HuH-7.5 (cell line): ENCODE results near the gene ADK.

Experiments used
- DNase-seq: peaks from one replicate; pipeline ENCODE4 v3.0.0; 2011; ENCODE audit warnings: low spot score

Gene ADK

DNA sequence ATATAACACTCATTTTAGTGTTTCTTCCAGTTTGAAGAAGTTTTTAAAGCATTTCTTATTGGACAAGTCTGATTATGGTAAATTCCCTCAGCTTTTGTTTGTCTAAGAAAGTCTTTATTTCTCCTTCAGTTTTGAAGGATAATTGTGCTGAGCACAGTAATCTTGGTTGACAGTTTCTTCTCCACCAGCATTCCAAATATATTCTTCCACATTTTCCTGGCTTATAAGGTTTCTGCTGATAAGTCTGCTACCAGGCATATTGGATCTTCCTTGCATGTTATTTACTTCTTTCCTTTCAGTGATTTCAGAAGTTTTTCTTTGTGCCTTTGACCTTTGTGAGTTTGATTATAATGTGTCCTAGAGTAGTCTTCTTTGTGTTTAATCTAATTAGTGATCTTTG lies 210.7 kb downstream of the ADK start:
- no peak for DNase-seq

- DNase-seq: no peak
Observed at GRCh38 chr10:74363727-74364126, 212.7 kb downstream of the ADK start.

- DNase-seq: no peak
Observed at GRCh38 chr10:74365109-74365508, 214.1 kb downstream of the ADK start.

DNA sequence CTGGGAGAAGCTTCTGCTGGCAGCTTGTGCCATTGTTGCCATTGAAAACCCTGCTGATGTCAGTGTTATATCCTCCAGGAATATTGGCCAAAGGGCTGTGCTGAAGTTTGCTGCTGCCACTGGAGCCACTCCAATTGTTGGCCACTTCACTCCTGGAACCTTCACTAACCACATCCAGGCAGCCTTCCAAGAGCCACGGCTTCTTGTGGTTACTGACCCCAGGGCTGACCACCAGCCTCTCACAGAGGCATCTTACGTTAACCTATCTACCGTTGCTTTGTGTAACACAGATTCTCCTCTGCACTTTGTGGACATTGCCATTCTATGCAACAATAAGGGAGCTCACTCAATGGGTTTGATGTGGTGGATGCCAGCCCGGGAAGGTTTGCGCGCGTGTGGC lies 220.7 kb downstream of the ADK start:
- DNase-seq: no peak

DNA sequence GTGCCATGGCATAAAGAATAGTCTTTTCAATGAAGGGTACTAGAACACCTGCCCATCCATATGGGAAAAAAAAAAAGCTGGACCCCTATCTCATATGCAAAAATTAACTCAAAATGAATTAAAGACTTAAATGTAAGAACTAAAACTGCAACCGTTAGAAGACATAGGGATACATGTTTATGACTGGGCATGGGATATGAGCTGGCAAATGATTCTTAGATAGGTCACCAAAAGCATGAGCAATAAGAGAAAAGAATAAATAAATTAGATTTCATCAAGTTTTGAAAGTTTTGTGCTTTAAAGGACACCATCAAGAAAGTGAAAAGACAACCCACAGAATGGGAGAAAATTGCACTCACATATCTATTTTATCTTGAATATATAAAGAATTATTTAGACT lies 222.0 kb downstream of the ADK start:
- DNase-seq: no peak

DNA sequence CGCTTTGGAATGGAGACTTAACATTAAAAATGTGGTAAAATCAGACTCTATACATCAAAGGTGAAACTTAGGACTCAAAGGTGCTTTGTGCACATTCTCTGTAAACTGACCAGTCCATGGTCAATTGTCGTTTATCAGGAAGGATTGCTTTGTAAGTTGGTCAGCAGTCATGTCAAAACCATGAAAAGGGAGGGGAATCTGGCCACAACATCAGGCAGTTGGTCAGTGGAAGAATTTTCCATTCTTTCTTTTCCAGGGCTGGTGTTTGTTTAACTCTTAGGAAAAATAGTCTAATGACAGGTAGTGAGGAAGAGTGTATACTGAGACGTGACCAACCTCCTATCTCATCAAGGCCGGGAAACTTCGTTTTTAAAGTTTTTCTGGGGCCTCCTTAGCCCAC lies 226.5 kb downstream of the ADK start:
- no peak for DNase-seq

DNA sequence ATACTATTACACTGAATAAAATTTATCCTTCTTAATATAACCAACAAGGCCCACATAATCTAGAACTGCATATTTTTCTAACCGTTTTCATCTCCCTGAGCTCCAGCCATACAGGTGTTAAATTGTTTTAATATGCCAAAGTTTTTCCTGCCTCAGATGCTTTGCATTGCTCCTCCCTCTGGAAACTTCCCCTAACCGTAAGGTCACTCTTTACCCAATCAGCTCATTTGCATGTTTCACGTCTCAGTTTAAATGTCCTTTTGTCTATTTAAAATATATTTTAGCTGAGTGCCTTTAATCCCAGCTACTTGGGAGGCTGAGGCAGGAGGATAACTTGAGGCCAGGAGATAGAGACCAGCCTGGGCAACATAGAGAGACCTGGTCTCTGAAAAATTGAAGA lies 228.5 kb downstream of the ADK start:
- DNase-seq: no peak

DNA sequence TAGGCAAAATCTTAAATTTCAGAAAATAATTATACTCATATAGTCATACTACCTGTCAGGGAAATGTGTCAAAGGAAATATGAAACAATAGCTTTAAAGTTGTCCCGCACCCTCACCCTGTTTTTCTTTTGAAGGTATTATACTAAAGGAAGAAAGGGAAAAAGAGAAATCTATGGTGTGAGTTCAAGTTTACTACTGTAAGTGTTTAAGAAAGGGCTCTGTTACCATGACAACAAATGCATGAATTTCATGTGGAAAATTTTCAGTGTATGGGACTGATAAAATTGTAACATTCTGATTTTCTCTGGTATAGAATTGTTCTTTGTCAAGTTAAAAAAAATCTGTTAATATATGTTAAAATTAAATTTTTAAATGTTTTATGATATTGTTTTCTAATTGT lies 229.8 kb downstream of the ADK start:
- DNase-seq: no peak

DNA sequence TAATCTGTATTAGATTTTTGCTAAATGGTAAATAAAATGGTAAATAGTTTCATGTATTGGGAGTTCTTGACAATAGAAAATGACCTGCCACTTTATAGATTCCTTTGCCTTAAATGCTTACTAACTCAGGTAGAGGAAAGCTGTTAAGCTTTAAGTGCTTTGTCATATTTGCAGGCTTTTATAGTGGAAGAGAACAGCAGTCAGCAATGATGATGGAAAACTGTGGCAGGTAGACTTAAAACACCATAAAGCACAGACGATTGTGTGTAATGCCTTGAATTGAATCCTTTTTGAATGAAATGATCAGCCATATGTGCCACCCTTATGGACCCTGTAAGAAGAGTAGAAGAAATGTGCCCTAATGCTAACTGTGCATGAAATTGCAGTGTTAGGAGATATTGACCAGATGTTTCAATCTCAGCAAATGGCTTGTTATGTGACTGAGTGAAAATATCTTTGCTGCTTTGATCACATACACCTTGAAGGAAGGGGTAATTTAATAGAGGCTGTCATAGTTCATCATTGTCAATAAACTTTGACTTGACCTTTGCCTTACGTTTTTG lies 230.4 kb downstream of the ADK start:
- DNase-seq: no peak

GRCh38 chr10:74382663-74383062 lies 231.6 kb downstream of the ADK start:
- no peak for DNase-seq

- no peak for DNase-seq
Observed at GRCh38 chr10:74383642-74384041, 232.6 kb downstream of the ADK start.

DNA sequence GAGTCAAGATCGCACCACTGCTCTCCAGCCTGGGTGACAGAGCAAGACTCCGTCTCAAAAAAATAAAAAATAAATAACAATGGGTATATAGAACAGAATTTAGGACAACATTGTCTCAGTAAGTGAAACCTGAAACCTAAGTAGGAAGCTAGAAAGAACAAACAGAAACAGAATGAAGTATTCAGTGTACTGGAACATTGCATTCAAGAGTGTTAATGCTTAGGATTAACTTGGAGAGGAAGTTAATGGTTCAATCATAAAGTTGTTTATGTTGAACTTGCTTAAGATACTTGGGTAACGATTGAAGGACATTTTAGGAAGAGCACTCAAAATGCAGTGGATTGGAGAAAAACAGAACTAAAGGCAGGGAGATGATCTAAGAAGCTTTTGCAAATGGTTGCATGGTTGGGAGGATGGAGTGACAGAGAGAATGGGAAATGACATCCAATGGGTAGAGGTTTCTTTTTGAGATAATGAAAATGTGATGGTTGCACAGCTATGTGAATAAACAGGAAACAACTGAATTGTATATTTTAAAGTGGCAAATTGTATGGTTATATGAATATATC lies 233.7 kb downstream of the ADK start:
- DNase-seq: no peak

- no peak for DNase-seq
Observed at GRCh38 chr10:74388801-74389200, 237.8 kb downstream of the ADK start.

DNA sequence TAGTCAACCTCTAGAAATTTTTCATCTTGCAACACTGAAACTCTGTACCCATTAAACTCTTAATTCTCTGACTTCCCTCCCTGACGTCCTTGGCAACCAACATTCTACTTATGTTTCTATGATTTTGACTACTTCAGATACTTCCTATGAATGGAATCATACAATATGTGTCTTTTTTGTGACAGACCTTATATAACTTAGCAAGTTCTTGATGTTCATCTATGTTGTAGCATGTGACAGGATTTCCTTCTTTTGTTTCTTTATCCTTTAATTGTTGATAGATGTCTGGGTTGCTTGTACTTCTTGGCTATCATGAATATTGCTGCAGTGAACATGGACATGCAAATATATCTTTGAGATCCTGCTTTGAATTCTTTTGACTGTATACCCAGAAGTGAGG lies 240.8 kb downstream of the ADK start:
- DNase-seq: no peak

DNA sequence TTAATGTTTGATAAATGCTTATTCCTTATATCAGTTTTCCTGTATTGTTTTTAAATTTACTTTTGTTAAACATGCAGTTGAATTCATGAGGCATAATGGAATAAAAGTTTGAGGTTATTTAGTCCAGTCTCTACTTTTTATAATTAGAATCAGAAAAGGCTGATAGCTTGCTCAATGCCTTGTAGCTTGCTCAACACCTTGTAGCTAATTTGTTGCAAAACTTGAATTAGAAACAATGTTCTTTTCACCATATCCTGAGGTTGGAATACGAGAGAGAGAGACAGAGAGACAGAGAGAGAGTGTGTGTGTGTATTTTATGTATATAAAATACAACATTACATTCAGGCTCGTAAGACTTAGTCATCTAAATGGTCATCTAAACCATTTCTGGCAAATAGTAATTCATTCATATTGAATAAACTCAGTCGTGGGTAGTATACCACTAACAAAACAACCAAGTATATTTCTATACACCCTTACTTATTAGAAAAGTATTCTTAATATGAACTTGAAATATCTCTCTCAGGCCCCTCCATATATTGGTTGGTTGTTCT lies 243.5 kb downstream of the ADK start:
- no peak for DNase-seq

GRCh38 chr10:74400186-74400585 lies 249.2 kb downstream of the ADK start:
- DNase-seq: no peak

DNA sequence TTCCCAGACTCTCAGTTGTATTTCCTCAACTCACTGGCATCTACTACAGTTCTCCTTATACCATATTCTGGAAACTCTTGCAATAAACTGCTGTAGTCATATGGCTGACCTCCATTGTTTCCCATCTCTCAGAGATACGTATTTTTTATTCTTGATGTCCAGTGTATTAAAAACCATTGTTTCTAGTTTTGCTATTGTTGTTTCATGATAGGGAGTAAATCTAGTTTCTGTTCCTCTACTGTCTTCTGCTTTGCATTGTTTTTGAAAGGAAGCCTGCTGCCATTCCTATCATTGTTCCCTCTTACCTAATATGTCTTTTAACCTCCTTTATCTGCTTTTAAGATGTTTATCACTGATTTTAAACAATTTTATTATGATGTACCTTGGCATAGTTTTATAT lies 255.0 kb downstream of the ADK start:
- DNase-seq: no peak

GRCh38 chr10:74415146-74415839 lies 264.3 kb downstream of the ADK start:
- no peak for DNase-seq

- no peak for DNase-seq
Observed at GRCh38 chr10:74417397-74417796, 266.4 kb downstream of the ADK start.

DNA sequence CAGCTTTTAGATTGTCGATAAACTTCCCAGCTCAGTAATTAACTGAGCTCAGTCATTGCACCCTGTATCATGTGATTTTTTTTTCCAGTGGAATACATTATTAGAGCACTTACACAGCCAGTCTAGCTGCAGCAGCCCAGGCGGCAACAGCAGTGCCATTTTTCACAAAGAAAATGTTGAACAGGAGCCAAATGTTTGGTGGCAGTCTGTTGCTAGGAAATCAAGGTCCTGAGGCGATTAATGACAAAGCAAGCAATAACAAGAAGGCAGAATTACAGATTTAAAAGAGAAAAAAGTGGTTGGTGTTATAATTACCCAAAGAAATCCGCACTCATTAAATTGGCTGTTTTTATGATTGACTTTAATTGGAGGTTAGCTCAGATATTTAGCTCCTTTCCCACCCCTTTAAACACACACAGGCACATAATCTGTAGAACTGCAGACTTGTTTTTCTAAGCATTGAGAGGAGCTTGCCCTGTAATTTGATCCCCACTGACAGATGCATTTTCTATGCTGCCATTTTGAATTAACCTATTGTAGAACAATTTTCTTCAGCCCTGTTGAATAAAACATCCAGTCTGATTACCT lies 267.4 kb downstream of the ADK start:
- DNase-seq: no peak

DNA sequence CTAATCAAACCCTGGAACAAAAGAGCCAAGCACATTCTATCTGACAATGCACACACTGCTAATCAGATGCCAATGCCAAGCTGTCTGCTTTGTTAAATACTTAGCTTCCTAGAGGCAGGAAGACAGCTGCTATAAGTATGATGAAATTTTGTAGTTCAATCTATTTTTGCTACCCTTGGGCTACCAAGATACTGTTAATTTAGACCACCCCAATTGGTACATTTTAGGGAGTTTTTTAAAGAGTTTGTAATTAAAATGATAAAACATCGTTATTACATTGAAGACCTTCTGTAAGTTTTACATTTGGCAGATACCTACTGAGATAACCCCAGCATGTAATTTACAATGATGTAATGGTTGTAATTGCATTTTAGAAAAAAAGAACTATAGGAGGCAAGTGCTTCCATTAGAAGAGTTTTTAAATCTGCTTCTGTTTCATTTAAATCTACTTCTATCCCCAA lies 268.5 kb downstream of the ADK start:
- no peak for DNase-seq

DNA sequence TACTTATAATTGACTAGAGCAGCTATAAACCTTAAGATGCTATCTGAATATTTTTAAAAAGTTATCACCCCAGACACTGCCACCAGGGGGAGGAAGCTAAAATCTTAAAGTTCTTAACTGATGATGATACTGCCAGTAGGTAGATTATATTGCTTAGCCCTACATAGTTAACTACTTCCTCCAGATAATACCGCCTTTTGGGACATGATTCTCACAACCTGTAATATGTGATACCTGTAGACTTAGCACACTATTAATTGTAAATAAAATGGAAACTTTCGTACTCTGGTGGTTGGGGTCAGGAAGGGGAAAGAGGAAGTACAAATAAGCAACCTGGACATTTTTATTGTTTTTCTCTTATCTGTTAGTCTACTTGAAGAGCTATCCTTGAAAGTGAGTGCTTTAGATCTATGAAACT lies 268.9 kb downstream of the ADK start:
- DNase-seq: no peak

- no peak for DNase-seq
Observed at GRCh38 chr10:74424565-74424964, 273.5 kb downstream of the ADK start.
